B cell (primary cell): ENCODE results near the gene CACNA1A. TPM values are rescaled to one million over a fixed set of nuclear protein-coding genes. Genes with fewer than 3 reads are reported as not detected.

ENCODE experiments used
- ATAC-seq: fragments of 200-7000 bp; cut with Tn5 transposase; one replicate; pipeline ENCODE4 v1.10.0; 2021; ENCODE audit warnings: low read depth, mild to moderate bottlenecking, moderate number of reproducible peaks, moderate library complexity
- CTCF ChIA-PET: fragments of 350-600 bp; sonication (Branson Sonifier 250); formaldehyde crosslinking; loops from one replicate; lab custom pipeline; 2021; ENCODE audit warnings: antibody characterized with exemption, inconsistent platforms; lab: Charles Lee
- POLR2A ChIA-PET: fragments of 350-600 bp; sonication (Branson Sonifier 250); formaldehyde crosslinking; loops from one replicate; lab custom pipeline; 2021; ENCODE audit warnings: antibody characterized with exemption; lab: Charles Lee
- DNase-seq: peaks from one replicate; pipeline ENCODE4 v3.0.0; 2013
- H2AFZ ChIP-seq: 2 replicates; pipeline ENCODE4 v1.6.1; 2012; ENCODE audit warnings: mild to moderate bottlenecking, low read depth, low read length; ENCODE audit not compliant: insufficient read depth, poor library complexity, severe bottlenecking
- H3K27ac ChIP-seq, 2 donors: 1 replicate in 1 of 2; 2 replicates in 1 of 2; pipeline ENCODE4 v1.5.1; 2012 to 2013; ENCODE audit warnings: low read length in 2 of 2, mild to moderate bottlenecking in 2 of 2, moderate library complexity in 1 of 2
- H3K27me3 ChIP-seq, 4 experiments: fragments of 200-600 bp in 1 of 4; sonication (generic) in 1 of 4; replicated peaks in 1 of 4; 1 replicate in 2 of 4; 2 replicates in 2 of 4; pipeline versions ENCODE4 v1.6.1 to v1.7.0; 2013 to 2016; ENCODE audit warnings: low read length in 3 of 4, mild to moderate bottlenecking in 2 of 4, mixed read lengths in 1 of 4, moderate library complexity in 1 of 4; ENCODE audit not compliant: insufficient read depth in 4 of 4, control insufficient read depth in 3 of 4; ENCODE audit errors: control extremely low read depth in 1 of 4
- H3K36me3 ChIP-seq, 2 experiments: replicated peaks in 1 of 2; 1 replicate in 1 of 2; 2 replicates in 1 of 2; pipeline versions ENCODE4 v1.6.1 to v1.7.1; 2013; ENCODE audit warnings: low read length in 1 of 2; ENCODE audit not compliant: insufficient read depth in 2 of 2, control insufficient read depth in 1 of 2; ENCODE audit errors: control extremely low read depth in 1 of 2, extremely low read depth in 1 of 2
- H3K4me1 ChIP-seq, 2 donors: fragments of 200-600 bp in 1 of 2; sonication (generic) in 1 of 2; 1 replicate in 1 of 2; 2 replicates in 1 of 2; pipeline versions ENCODE4 v1.5.1 to v1.6.1; 2013 to 2017; ENCODE audit warnings: low read length in 2 of 2; ENCODE audit not compliant: control insufficient read depth in 2 of 2, insufficient read depth in 2 of 2
- H3K4me2 ChIP-seq: replicated peaks from 2 replicates; pipeline ENCODE3; 2012; ENCODE audit warnings: mild to moderate bottlenecking, low read depth, low read length; ENCODE audit not compliant: poor library complexity, severe bottlenecking
- H3K4me3 ChIP-seq, 5 experiments: fragments of 200-600 bp in 1 of 5; sonication (generic) in 1 of 5; 1 replicate in 3 of 5; 2 replicates in 2 of 5; pipeline versions ENCODE4 v1.5.1 to v1.7.0; 2011 to 2016; ENCODE audit warnings: low read length in 4 of 5, mild to moderate bottlenecking in 4 of 5, low read depth in 2 of 5, control low read depth in 1 of 5, moderate library complexity in 1 of 5; ENCODE audit not compliant: insufficient read depth in 1 of 5; ENCODE audit errors: control extremely low read depth in 1 of 5, extremely low read depth in 1 of 5
- H3K79me2 ChIP-seq: fragments of 200-600 bp; sonication (generic); one replicate; pipeline ENCODE4 v1.6.0; 2016; ENCODE audit warnings: low read length; ENCODE audit not compliant: control insufficient read depth, insufficient read depth
- H3K9ac ChIP-seq: fragments of 200-600 bp; sonication (generic); 2 replicates; pipeline ENCODE4 v1.6.1; 2017; ENCODE audit warnings: mild to moderate bottlenecking, low read length, moderate library complexity
- H3K9me3 ChIP-seq, 3 donors: one replicate each; pipeline versions ENCODE4 v1.6.1 to v1.7.1; 2013; ENCODE audit warnings: low read length in 2 of 3; ENCODE audit not compliant: control insufficient read depth in 2 of 3, insufficient read depth in 1 of 3; ENCODE audit errors: control extremely low read depth in 1 of 3
- H4K20me1 ChIP-seq: 2 replicates; pipeline ENCODE4 v1.6.0; 2012; ENCODE audit warnings: mild to moderate bottlenecking, low read length; ENCODE audit not compliant: insufficient read depth, control insufficient read depth, poor library complexity, severe bottlenecking
- H3K27ac Mint-ChIP-seq: one replicate; pipeline ENCODE4 v1.8.0; 2021; ENCODE audit warnings: mixed read lengths
- H3K27me3 Mint-ChIP-seq: one replicate; pipeline ENCODE4 v1.8.0; 2021; ENCODE audit warnings: mixed read lengths
- H3K4me1 Mint-ChIP-seq: one replicate; pipeline ENCODE4 v1.8.0; 2021; ENCODE audit warnings: mixed read lengths
- H3K4me3 Mint-ChIP-seq: one replicate; pipeline ENCODE4 v1.8.0; 2021; ENCODE audit warnings: mixed read lengths
- H3K9me3 Mint-ChIP-seq: one replicate; pipeline ENCODE4 v1.8.0; 2022; ENCODE audit warnings: mixed read lengths; ENCODE audit not compliant: insufficient read depth
- EZH2 ChIP-seq: IDR thresholded peaks from 2 replicates; pipeline ENCODE4 v1.6.1; 2012; ENCODE audit warnings: borderline replicate concordance, low read depth, mild to moderate bottlenecking, moderate library complexity, low read length; ENCODE audit not compliant: insufficient read depth, poor library complexity, severe bottlenecking
- WGBS: methylation state at CpG from one replicate; pipeline ENCODE4 v1.1.5; 2013; ENCODE audit warnings: missing lambda C conversion rate; ENCODE audit not compliant: insufficient coverage; 5-methylcytosine and 5-hydroxymethylcytosine counted together
- intact Hi-C: fragments of 100-400 bp; cut with micrococcal nuclease; formaldehyde crosslinking; loops from one replicate; pipeline ENCODE4 v1.10.0; 2022
- polyA plus RNA-seq: library from polyadenylated mRNA; depleted of rRNA; stranded (reverse); fragments of >200 nt; gene quantifications from 2 replicates; pipeline ENCODE4 v1.2.3, GENCODE V29; 2012
- total RNA-seq, 2 donors: library from RNA; stranded (reverse); fragments of 120-200 nt in 1 of 2; gene quantifications; 1 replicate in 1 of 2; 2 replicates in 1 of 2; pipeline versions ENCODE4 v1.2.3 to v1.2.4, GENCODE V29; 2013 to 2022
- TF ChIP-seq, protein P1 (sequence below): fragments of 200-600 bp; IDR thresholded peaks from one replicate; pipeline ENCODE4 v1.8.0; 2022; ENCODE audit warnings: antibody characterized with exemption, mild to moderate bottlenecking

CACNA1A gene
- total and polyA plus RNA-seq, 2 donors (not counting 1 experiment from before 2014, with no cell fraction given), result 1.2 to 1.3 TPM

DNA sequence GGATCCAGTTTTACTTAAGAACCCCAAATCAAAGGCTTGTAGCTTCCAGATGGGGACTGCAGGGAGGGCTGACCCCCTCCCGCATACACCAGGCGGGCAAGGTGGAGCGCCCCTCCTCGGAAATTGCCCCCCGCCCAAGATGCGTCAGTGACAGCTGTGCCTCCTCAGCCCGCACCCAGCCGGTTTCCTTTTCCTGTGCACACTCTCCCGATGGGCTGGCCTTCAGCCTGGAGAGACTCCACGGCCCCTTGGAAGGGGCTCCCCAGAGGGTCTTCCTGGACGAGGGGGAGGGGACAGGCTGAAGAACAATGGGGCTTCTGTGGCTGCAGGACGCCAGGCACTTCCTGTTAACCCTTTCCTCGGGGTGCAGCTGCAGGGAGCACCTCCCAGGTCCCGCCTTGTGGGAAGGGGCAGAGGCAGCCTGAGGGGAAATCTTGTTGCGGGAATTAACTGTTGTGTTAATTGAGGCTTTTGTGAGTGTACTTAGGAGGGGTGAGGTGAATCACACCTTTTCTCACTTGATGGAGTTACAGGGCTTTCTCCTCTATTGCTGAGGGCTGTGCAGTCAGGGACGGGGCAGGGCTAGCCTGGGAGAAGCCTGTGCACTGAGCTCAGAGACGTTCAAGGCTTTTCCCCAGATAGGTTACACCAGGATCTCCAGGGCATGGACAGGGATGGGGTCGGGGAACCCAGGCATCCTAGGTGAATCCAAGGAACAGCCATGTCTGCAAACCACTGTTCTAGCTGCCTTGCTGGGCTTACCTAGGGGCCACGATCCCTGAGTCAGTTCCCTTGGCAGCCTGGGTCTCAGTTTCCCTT is 341.7 kb downstream of the CACNA1A start:
- Mint-ChIP-seq H3K9me3 (no peaks in the 10 kb centered on the region), H3K4me3 (peak overlapping the region; percentile 92), H3K27me3 (no peaks in the 10 kb centered on the region), H3K4me1 (peaks cover 71% of the 10 kb centered on the region), H3K27ac (peak overlapping the region; percentile 97)
- peak overlapping the region; percentile 84 for H2AFZ ChIP-seq
- no peaks in the 10 kb centered on the region for H3K27me3 ChIP-seq
- H3K9me3 ChIP-seq, result no peaks in the 10 kb centered on the region
- ChIA-PET CTCF (interaction anchor here (0.6 to 12.6 kb wide), 11 partner anchors 9 to 276 kb away, joined by 3 to 154 read pairs (median 5); no protein-coding TSS in a partner anchor), POLR2A (interaction anchor here (0.6 to 7.1 kb wide), 11 partner anchors 10 to 1206 kb away, joined by 3 to 64 read pairs (median 6); no protein-coding TSS in a partner anchor)
- H3K4me2 ChIP-seq, result peak overlapping the region; percentile 94
- intact Hi-C loops, result loop anchor here (5.0 kb wide), 1 partner anchor 1218 kb away; the partner anchor contains the start of gene ADGRE5
- peaks cover 16% of the 10 kb centered on the region for H3K79me2 ChIP-seq
- peak overlapping the region; percentile 85 to 94 for H3K27ac ChIP-seq
- DNase-seq, result peak; percentile 63
- H3K36me3 ChIP-seq, result no peaks in the 10 kb centered on the region
- no peaks in the 10 kb centered on the region for H4K20me1 ChIP-seq
- WGBS, result 9% methylated on average over 16 of the region's 19 CpGs
- no peak for ATAC-seq
- peak overlapping the region in 4 of 5 experiments; percentile 16 to 51 (median 30) for H3K4me3 ChIP-seq
- H3K9ac ChIP-seq, result peak overlapping the region; percentile 43
- TF ChIP-seq, protein P1, sequence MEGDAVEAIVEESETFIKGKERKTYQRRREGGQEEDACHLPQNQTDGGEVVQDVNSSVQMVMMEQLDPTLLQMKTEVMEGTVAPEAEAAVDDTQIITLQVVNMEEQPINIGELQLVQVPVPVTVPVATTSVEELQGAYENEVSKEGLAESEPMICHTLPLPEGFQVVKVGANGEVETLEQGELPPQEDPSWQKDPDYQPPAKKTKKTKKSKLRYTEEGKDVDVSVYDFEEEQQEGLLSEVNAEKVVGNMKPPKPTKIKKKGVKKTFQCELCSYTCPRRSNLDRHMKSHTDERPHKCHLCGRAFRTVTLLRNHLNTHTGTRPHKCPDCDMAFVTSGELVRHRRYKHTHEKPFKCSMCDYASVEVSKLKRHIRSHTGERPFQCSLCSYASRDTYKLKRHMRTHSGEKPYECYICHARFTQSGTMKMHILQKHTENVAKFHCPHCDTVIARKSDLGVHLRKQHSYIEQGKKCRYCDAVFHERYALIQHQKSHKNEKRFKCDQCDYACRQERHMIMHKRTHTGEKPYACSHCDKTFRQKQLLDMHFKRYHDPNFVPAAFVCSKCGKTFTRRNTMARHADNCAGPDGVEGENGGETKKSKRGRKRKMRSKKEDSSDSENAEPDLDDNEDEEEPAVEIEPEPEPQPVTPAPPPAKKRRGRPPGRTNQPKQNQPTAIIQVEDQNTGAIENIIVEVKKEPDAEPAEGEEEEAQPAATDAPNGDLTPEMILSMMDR, result no peak
- TF ChIP-seq EZH2, result no peak
- peaks cover 86 to 100% of the 10 kb centered on the region in 2 donors for H3K4me1 ChIP-seq
